HepG2 (cell line): ENCODE data around the gene NAV2. TPM values are rescaled to one million over a fixed set of nuclear protein-coding genes. Genes with fewer than 3 reads are reported as not detected.
A peak's percentile ranks its signal among the peaks of the same experiment; 100 is the strongest.

Experiments used
- ELF3 ChIP-seq: IDR thresholded peaks from 2 replicates; pipeline ENCODE4 v1.6.1; 2016; ENCODE audit warnings: missing genetic modification reagents, missing compliant biosample characterization
- FOXA1 ChIP-seq, 2 experiments: fragments of 450-650 bp in 1 of 2; sonication (generic) in 1 of 2; formaldehyde crosslinking in 1 of 2; IDR thresholded peaks; 2 replicates each; pipeline versions ENCODE4 v1.4.0 to v1.6.1; 2016 to 2020; ENCODE audit warnings: missing genetic modification reagents in 1 of 2
- FOXK2 ChIP-seq: fragments of 450-650 bp; IDR thresholded peaks from 2 replicates; pipeline ENCODE4 v1.6.1; 2016
- HNRNPL ChIP-seq: fragments of 200-400 bp; formaldehyde crosslinking; IDR thresholded peaks from 2 replicates; pipeline ENCODE4 v1.6.1; 2017; ENCODE audit warnings: mild to moderate bottlenecking, low read depth, low read length
- MIER2 ChIP-seq: IDR thresholded peaks from 2 replicates; pipeline ENCODE4 v1.6.1; 2016; ENCODE audit warnings: missing biosample characterization, missing genetic modification reagents
- NCOR1 ChIP-seq: fragments of 200-600 bp; sonication (generic); IDR thresholded peaks from 2 replicates; pipeline ENCODE4 v1.7.0; 2017; ENCODE audit warnings: antibody characterized with exemption, low read length, borderline replicate concordance
- NFATC3 ChIP-seq: sonication (generic); formaldehyde crosslinking; IDR thresholded peaks from 2 replicates; pipeline ENCODE4 v1.5.1; 2020; ENCODE audit warnings: mild to moderate bottlenecking, missing genetic modification reagents
- PPARG ChIP-seq: conservative IDR thresholded peaks from 2 replicates; pipeline ENCODE4 v1.6.1; 2016; ENCODE audit warnings: missing biosample characterization, missing genetic modification reagents
- RAD21 ChIP-seq: fragments of 450-650 bp; formaldehyde crosslinking; IDR thresholded peaks from 2 replicates; pipeline ENCODE4 v1.5.0; 2020; ENCODE audit warnings: mild to moderate bottlenecking
- RFX1 ChIP-seq: fragments of 450-650 bp; IDR thresholded peaks from 2 replicates; pipeline ENCODE4 v1.6.1; 2017
- ZBTB42 ChIP-seq: sonication (generic); formaldehyde crosslinking; IDR thresholded peaks from 2 replicates; pipeline ENCODE4 v1.5.0; 2020; ENCODE audit warnings: mild to moderate bottlenecking, missing genetic modification reagents
- ZNF33B ChIP-seq: sonication (generic); formaldehyde crosslinking; IDR thresholded peaks from 2 replicates; pipeline ENCODE4 v1.5.1; 2020; ENCODE audit warnings: mild to moderate bottlenecking, missing genetic modification reagents
- ZNF513 ChIP-seq: sonication (generic); formaldehyde crosslinking; conservative IDR thresholded peaks from 2 replicates; pipeline ENCODE4 v1.5.0; 2020; ENCODE audit warnings: missing genetic modification reagents
- ZNF567 ChIP-seq: sonication (generic); formaldehyde crosslinking; IDR thresholded peaks from 2 replicates; pipeline ENCODE4 v1.8.1; 2023; ENCODE audit warnings: mild to moderate bottlenecking, missing genetic modification reagents, borderline replicate concordance
- ZNF607 ChIP-seq: sonication (generic); formaldehyde crosslinking; IDR thresholded peaks from 2 replicates; pipeline ENCODE4 v1.5.1; 2020; ENCODE audit warnings: missing genetic modification reagents, mild to moderate bottlenecking, borderline replicate concordance
- ZUFSP ChIP-seq: sonication (generic); formaldehyde crosslinking; IDR thresholded peaks from 2 replicates; pipeline ENCODE4 v1.9.0; 2021; ENCODE audit warnings: missing genetic modification reagents, mild to moderate bottlenecking, borderline replicate concordance
- polyA plus RNA-seq, 8 experiments: library from polyadenylated mRNA; depleted of rRNA in 3 of 8; stranded (reverse) in 7 of 8; unstranded in 1 of 8; fragments of >200 nt; fragmentation: Illumina TruSeq in 4 of 8; extraction: Trizol in 4 of 8; gene quantifications; 2 replicates each; pipeline versions ENCODE4 v1.2.1 to v1.2.3, GENCODE V29; 2011 to 2016; ENCODE audit warnings: low read depth in 4 of 8, missing spikeins in 1 of 8, mixed read lengths in 1 of 8; ENCODE audit not compliant: insufficient read depth in 1 of 8
- total RNA-seq, 5 experiments: library from RNA; depleted of rRNA; stranded (reverse); fragments of >200 nt; fragmentation: Illumina TruSeq; extraction: Trizol; gene quantifications; 2 replicates each; pipeline ENCODE4 v1.2.3, GENCODE V29; 2016; ENCODE audit warnings: low read depth in 1 of 5
- TF ChIP-seq, protein P1 (sequence below): IDR thresholded peaks from 2 replicates; pipeline ENCODE4 v1.4.0; 2020; ENCODE audit warnings: mild to moderate bottlenecking, missing genetic modification reagents
- TF ChIP-seq, protein P2 (sequence below): IDR thresholded peaks from 2 replicates; pipeline ENCODE4 v1.6.1; 2012; ENCODE audit warnings: low read depth, low read length, improper control_type of control experiment

NAV2 gene
- total and polyA plus RNA-seq, 2 of the 13 experiments (the other 11 are each of a cell fraction or from before 2014, with no cell fraction given): 9.3 to 34.6 TPM

- no peak for TF ChIP-seq ZUFSP (CRISPR knock-in tag)
- 0 out of 2 replicates have a peak, but pooled peaks have one; percentile 28 for TF ChIP-seq PPARG (CRISPR knock-in tag)
- TF ChIP-seq RAD21 (CRISPR knock-in tag): peak; percentile 68
- no peak for TF ChIP-seq HNRNPL
- TF ChIP-seq ELF3 (CRISPR knock-in tag): 0 out of 2 replicates have a peak, but pooled peaks have one; percentile 15
- no peak for TF ChIP-seq NCOR1
- TF ChIP-seq, protein P1, sequence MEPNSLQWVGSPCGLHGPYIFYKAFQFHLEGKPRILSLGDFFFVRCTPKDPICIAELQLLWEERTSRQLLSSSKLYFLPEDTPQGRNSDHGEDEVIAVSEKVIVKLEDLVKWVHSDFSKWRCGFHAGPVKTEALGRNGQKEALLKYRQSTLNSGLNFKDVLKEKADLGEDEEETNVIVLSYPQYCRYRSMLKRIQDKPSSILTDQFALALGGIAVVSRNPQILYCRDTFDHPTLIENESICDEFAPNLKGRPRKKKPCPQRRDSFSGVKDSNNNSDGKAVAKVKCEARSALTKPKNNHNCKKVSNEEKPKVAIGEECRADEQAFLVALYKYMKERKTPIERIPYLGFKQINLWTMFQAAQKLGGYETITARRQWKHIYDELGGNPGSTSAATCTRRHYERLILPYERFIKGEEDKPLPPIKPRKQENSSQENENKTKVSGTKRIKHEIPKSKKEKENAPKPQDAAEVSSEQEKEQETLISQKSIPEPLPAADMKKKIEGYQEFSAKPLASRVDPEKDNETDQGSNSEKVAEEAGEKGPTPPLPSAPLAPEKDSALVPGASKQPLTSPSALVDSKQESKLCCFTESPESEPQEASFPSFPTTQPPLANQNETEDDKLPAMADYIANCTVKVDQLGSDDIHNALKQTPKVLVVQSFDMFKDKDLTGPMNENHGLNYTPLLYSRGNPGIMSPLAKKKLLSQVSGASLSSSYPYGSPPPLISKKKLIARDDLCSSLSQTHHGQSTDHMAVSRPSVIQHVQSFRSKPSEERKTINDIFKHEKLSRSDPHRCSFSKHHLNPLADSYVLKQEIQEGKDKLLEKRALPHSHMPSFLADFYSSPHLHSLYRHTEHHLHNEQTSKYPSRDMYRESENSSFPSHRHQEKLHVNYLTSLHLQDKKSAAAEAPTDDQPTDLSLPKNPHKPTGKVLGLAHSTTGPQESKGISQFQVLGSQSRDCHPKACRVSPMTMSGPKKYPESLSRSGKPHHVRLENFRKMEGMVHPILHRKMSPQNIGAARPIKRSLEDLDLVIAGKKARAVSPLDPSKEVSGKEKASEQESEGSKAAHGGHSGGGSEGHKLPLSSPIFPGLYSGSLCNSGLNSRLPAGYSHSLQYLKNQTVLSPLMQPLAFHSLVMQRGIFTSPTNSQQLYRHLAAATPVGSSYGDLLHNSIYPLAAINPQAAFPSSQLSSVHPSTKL (CRISPR knock-in tag): no peak
- TF ChIP-seq ZNF513: no peak
- no peak for TF ChIP-seq ZNF567
- TF ChIP-seq RFX1: no peak
- no peak for TF ChIP-seq FOXK2
- TF ChIP-seq ZNF607 (CRISPR knock-in tag): no peak
- 0 out of 2 replicates have a peak, but pooled peaks have one; percentile 17 for TF ChIP-seq ZBTB42 (CRISPR knock-in tag)
- TF ChIP-seq FOXA1 (IDR thresholded peaks at IDR 0.05): no peak
- TF ChIP-seq FOXA1 (CRISPR knock-in tag; IDR thresholded peaks at IDR 0.05): 0 out of 2 replicates have a peak, but pooled peaks have one; percentile 42
- TF ChIP-seq NFATC3 (CRISPR knock-in tag): no peak
- peak; percentile 61; the same call in 1 of the 2 replicates for TF ChIP-seq MIER2
- TF ChIP-seq, protein P2, sequence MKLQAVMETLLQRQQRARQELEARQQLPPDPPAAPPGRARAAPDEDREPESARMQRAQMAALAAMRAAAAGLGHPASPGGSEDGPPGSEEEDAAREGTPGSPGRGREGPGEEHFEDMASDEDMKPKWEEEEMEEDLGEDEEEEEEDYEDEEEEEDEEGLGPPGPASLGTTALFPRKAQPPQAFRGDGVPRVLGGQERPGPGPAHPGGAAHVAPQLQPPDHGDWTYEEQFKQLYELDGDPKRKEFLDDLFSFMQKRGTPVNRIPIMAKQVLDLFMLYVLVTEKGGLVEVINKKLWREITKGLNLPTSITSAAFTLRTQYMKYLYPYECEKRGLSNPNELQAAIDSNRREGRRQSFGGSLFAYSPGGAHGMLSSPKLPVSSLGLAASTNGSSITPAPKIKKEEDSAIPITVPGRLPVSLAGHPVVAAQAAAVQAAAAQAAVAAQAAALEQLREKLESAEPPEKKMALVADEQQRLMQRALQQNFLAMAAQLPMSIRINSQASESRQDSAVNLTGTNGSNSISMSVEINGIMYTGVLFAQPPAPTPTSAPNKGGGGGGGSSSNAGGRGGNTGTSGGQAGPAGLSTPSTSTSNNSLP: peak; percentile 51; the same call in 1 of the 2 replicates
- no peak for TF ChIP-seq ZNF33B (CRISPR knock-in tag)
Measured at GRCh38 chr11:19951558-19952115, 239.0 kb downstream of the NAV2 start (continued).
